ENCODE data around the gene EPS8L1. TPM values are rescaled to one million over a fixed set of nuclear protein-coding genes. Genes with fewer than 3 reads are reported as not detected.
"Not testable (repeated sequence)": the region's sequence is repeated elsewhere in the genome, so short reads cannot be mapped to it uniquely, and the experiment has no call there.

Gene EPS8L1
- total RNA-seq, 4 donors from 2014 or later = 1.0 to 8.7 (median 1.2) TPM

DNA sequence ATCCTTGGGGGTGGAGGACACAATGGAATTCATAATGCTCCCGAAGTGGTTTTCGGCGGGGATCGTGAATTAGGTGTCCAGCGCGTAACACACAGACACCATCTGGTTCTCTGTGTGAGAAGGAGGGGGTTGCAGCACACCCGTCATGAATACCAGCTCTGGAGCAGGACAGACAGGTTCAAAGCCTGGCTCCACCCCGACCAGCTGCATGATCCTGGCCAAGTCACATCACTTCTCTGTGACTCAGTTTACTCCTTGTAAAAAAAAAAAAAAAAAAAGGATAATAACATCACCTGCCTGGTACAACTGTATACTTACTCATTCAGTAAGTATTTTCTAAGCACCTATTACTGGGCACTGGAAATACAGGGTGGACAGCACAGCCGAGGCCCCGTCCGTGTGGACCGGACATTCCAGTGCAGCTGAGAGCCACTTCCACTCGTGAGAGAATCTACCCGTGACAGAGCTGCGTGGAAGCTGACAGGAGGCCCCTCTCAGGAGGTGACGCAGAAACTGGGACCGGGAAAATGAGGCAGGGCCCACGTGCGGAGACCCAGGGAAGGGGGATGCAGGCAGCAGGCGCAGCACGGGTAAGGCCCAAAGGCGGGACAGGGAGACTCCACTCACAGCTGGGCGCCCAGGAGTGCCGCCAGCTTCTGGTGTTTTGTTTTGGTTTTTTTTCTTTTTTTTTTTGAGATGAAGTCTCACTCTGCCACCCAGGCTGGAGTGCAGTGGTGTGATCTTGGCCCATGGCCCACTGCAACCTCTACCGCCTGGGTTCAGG is 24.7 kb upstream of the EPS8L1 start:
- intact Hi-C loops (cut with DNase I) = no loop called here
- H3K27ac ChIP-seq (replicated peaks in 1 of 4) = no peak overlapping the region

DNA sequence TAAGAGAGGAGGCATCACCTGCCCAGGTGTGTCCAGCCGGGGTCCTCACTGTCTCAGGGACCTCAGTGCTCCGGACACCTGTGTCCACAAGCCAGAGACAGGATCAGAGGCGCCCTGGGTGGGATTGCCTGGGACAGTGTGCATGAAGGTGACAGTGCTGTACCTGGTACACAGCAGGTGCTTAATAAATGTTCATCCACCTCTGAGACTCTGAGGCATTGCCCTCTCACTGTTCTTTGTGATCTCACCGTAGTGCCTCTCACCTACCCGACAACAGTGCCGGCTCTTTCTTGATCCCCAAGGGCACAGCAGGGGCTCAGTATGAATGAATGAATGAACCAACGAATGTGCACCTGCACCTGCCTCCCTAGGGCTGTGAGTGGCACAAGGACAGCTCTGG is 21.9 kb upstream of the EPS8L1 start:
- no peaks in the 10 kb centered on the region for H3K4me1 ChIP-seq
- TF ChIP-seq, protein P1, sequence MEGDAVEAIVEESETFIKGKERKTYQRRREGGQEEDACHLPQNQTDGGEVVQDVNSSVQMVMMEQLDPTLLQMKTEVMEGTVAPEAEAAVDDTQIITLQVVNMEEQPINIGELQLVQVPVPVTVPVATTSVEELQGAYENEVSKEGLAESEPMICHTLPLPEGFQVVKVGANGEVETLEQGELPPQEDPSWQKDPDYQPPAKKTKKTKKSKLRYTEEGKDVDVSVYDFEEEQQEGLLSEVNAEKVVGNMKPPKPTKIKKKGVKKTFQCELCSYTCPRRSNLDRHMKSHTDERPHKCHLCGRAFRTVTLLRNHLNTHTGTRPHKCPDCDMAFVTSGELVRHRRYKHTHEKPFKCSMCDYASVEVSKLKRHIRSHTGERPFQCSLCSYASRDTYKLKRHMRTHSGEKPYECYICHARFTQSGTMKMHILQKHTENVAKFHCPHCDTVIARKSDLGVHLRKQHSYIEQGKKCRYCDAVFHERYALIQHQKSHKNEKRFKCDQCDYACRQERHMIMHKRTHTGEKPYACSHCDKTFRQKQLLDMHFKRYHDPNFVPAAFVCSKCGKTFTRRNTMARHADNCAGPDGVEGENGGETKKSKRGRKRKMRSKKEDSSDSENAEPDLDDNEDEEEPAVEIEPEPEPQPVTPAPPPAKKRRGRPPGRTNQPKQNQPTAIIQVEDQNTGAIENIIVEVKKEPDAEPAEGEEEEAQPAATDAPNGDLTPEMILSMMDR (IDR thresholded peaks at IDR 0.05) = no peak
- TF ChIP-seq EP300 (IDR thresholded peaks at IDR 0.05) = no peak
- no peak for TF ChIP-seq POLR2A (IDR thresholded peaks at IDR 0.05; ENCODE audit: low read depth)
- TF ChIP-seq POLR2AphosphoS5 (IDR thresholded peaks at IDR 0.05) = no peak
- H3K36me3 ChIP-seq = peaks cover 70 to 100% (median 87%) of the 10 kb centered on the region in 4 donors
- H3K9me3 ChIP-seq = no peaks in the 10 kb centered on the region
- no peak overlapping the region for H3K4me3 ChIP-seq
- DNase-seq (ENCODE audit: extremely low spot score) = no peak
- H3K27ac ChIP-seq (replicated peaks in 1 of 4) = no peak overlapping the region
- WGBS = 97% methylated on average over 6 of the region's 7 CpGs
- H3K27me3 ChIP-seq = no peaks in the 10 kb centered on the region
- intact Hi-C loops (cut with DNase I) = no loop called here

More for the DNA sequence above, 24.7 kb upstream of the EPS8L1 start:
- no peak for TF ChIP-seq POLR2AphosphoS5 (IDR thresholded peaks at IDR 0.05)
- no peak for TF ChIP-seq POLR2A (IDR thresholded peaks at IDR 0.05; ENCODE audit: low read depth)
- TF ChIP-seq, protein P1 (IDR thresholded peaks at IDR 0.05) = no peak
- no peak for TF ChIP-seq EP300 (IDR thresholded peaks at IDR 0.05)
- 94% methylated on average over 25 of the region's 25 CpGs for WGBS
- Histone ChIP-seq H3K9me3 (no peaks in the 10 kb centered on the region), H3K27me3 (no peaks in the 10 kb centered on the region), H3K4me3 (no peak overlapping the region), H3K4me1 (no peaks in the 10 kb centered on the region), H3K36me3 (peaks cover 68 to 100% (median 88%) of the 10 kb centered on the region in 4 donors)
- DNase-seq (ENCODE audit: extremely low spot score) = no peak

DNA sequence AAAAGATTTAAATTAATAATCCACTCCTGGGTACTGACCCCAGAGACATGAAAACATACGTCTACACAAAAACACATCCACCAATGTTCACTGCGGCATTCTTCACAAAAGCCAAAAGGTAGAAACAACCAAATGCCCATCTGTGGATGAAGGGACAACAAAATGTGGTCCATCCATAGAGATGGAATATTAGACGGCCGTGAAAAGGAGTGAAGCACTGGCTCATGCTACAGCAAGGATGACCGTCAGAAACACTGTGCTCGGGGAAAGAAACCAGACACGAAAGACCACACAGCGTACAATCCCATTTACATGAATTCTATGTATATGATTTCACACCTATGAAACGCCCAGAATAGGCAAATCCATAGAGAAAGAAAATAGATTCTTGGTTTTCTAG is 18.8 kb upstream of the EPS8L1 start:
- no peaks in the 10 kb centered on the region for H3K9me3 ChIP-seq
- TF ChIP-seq POLR2A (IDR thresholded peaks at IDR 0.05; ENCODE audit: low read depth) = no peak
- TF ChIP-seq EP300 (IDR thresholded peaks at IDR 0.05) = no peak
- no peak for TF ChIP-seq POLR2AphosphoS5 (IDR thresholded peaks at IDR 0.05)
- TF ChIP-seq, protein P1 (IDR thresholded peaks at IDR 0.05) = no peak
- peaks cover 0 to 15% (median 8%) of the 10 kb centered on the region in 4 donors for H3K4me1 ChIP-seq
- H3K36me3 ChIP-seq = peaks cover 61 to 77% (median 69%) of the 10 kb centered on the region in 4 donors
- H3K4me3 ChIP-seq = no peak overlapping the region
- intact Hi-C loops (cut with DNase I) = no loop called here
- no peaks in the 10 kb centered on the region for H3K27me3 ChIP-seq
- no peak for DNase-seq (ENCODE audit: extremely low spot score)
- WGBS = 97% methylated on average over 9 of the region's 9 CpGs
- H3K27ac ChIP-seq (replicated peaks in 1 of 4) = no peak overlapping the region

DNA sequence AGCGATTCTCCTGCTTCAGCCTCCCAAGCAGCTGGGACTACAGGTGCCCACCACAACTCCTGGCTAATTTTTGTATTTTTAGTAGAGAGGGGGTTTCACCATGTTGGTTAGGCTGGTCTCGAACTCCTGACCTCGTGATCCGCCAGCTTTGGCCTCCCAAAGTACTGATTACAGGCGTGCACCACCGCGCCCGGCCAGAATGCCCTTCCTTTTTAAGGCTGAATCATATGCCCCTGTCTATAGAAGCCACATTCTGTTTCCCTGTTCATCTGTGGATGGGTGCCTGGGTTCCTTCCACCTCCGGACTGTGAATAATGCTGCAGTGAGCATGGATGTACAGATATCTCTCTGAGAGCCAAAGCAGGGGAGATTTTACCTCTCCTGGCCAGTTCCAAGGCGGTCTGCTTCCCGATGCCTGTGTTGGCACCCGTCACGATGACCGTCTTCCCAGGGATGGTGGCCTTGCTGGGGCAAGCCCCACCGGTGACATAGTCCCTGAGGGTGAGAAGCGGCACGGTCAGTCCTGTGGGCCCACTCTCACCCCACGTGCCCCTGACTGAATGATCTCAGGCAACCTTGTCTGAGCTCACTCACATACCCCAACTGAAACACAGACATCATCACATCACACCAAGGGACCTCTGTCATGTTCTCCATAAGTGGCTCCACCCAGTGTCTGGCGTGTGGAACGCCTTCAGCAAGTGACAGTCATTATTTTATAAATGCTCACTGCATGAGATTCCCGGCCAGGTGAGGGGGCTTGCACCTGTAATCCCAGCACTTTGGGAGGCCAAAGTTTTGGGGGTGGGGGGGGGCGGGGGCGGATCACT is 16.7 kb upstream of the EPS8L1 start:
- 95% methylated on average over 20 of the region's 23 CpGs for WGBS
- DNase-seq (ENCODE audit: extremely low spot score) = no peak
- Histone ChIP-seq H3K4me3 (no peak overlapping the region), H3K27me3 (no peaks in the 10 kb centered on the region), H3K9me3 (no peaks in the 10 kb centered on the region), H3K4me1 (peaks cover 6 to 24% (median 18%) of the 10 kb centered on the region in 4 donors), H3K27ac (replicated peaks in 1 of 4) (no peak overlapping the region), H3K36me3 (peaks cover 46 to 55% (median 52%) of the 10 kb centered on the region in 4 donors)
- TF ChIP-seq POLR2A (IDR thresholded peaks at IDR 0.05; ENCODE audit: low read depth) (no peak), POLR2AphosphoS5 (IDR thresholded peaks at IDR 0.05) (no peak), EP300 (IDR thresholded peaks at IDR 0.05) (no peak)
- TF ChIP-seq, protein P1 (IDR thresholded peaks at IDR 0.05) = no peak
- intact Hi-C loops (cut with DNase I) = no loop called here

DNA sequence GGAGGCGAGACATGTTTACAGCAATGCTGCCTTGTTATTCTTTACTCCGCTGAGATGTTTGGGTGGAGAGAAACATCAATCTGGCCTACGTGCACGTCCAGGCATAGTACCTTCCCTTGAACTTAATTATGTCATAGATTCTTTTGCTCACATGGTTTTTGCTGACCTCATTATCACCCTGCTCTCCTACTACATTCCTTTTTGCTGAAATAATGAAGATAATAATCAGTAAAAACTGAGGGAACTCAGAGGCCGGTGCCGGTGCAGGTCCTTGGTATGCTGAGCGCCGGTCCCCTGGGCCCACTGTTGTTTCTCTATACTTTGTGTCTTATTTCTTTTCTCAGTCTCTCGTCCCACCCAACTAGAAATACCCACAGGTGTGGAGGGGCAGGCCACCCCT is 15.4 kb upstream of the EPS8L1 start:
- H3K36me3 ChIP-seq = peaks cover 37 to 42% (median 40%) of the 10 kb centered on the region in 4 donors
- WGBS = 85% methylated on average over 9 of the region's 9 CpGs
- H3K4me3 ChIP-seq; DNase-seq (ENCODE audit: extremely low spot score); H3K27me3 ChIP-seq; intact Hi-C loops (cut with DNase I); H3K27ac ChIP-seq (replicated peaks in 1 of 4); H3K9me3 ChIP-seq: not testable (repeated sequence)
- peaks cover 6 to 24% (median 18%) of the 10 kb centered on the region in 4 donors for H3K4me1 ChIP-seq
